CD14-positive monocyte (primary cell): ENCODE results near the gene SOD1. TPM values are rescaled to one million over a fixed set of nuclear protein-coding genes. Genes with fewer than 3 reads are reported as not detected.
"Not testable (repeated sequence)": the region's sequence is repeated elsewhere in the genome, so short reads cannot be mapped to it uniquely, and the experiment has no call there.

ENCODE experiments used
- DNase-seq, 3 donors: peaks; one replicate each; pipeline ENCODE4 v3.0.0-alpha.2; 2011 to 2022
- H2AFZ ChIP-seq: 2 replicates; pipeline ENCODE4 v1.6.0; 2012; ENCODE audit warnings: mild to moderate bottlenecking, low read depth, low read length, inconsistent platforms; ENCODE audit not compliant: insufficient read depth, poor library complexity, severe bottlenecking
- H3K27ac ChIP-seq, 2 donors: 1 replicate in 1 of 2; 2 replicates in 1 of 2; pipeline ENCODE4 v1.5.1; 2012 to 2013; ENCODE audit warnings: low read length in 2 of 2, control low read depth in 1 of 2, inconsistent platforms in 1 of 2, low read depth in 1 of 2, mild to moderate bottlenecking in 1 of 2
- H3K27me3 ChIP-seq, 2 donors: one replicate each; pipeline versions ENCODE4 v1.6.0 to v1.6.1; 2011 to 2013; ENCODE audit warnings: low read length in 2 of 2; ENCODE audit not compliant: control insufficient read depth in 2 of 2, insufficient read depth in 2 of 2
- H3K36me3 ChIP-seq, 2 donors: replicated peaks in 1 of 2; 1 replicate in 1 of 2; 2 replicates in 1 of 2; pipeline versions ENCODE4 v1.5.1 to v1.6.1; 2012 to 2013; ENCODE audit warnings: low read length in 2 of 2, control low read depth in 1 of 2, inconsistent platforms in 1 of 2, mild to moderate bottlenecking in 1 of 2; ENCODE audit not compliant: insufficient read depth in 2 of 2, control insufficient read depth in 1 of 2
- H3K4me1 ChIP-seq, 2 donors: 1 replicate in 1 of 2; 2 replicates in 1 of 2; pipeline versions ENCODE4 v1.5.1 to v1.6.1; 2012 to 2013; ENCODE audit warnings: low read length in 2 of 2, control low read depth in 1 of 2, inconsistent platforms in 1 of 2, mild to moderate bottlenecking in 1 of 2, moderate library complexity in 1 of 2; ENCODE audit not compliant: insufficient read depth in 2 of 2, control insufficient read depth in 1 of 2
- H3K4me2 ChIP-seq: replicated peaks from 2 replicates; pipeline ENCODE3; 2012; ENCODE audit warnings: low read length, moderate library complexity, mild to moderate bottlenecking; ENCODE audit not compliant: poor library complexity, severe bottlenecking; ENCODE audit errors: extremely low read depth
- H3K4me3 ChIP-seq, 3 experiments: fragments of 200-600 bp in 1 of 3; sonication (generic) in 1 of 3; replicated peaks in 1 of 3; 1 replicate in 2 of 3; 2 replicates in 1 of 3; pipeline ENCODE4 v1.5.1; 2011 to 2013; ENCODE audit warnings: low read length in 3 of 3, mild to moderate bottlenecking in 3 of 3, control low read depth in 2 of 3, low read depth in 2 of 3, inconsistent platforms in 1 of 3, moderate library complexity in 1 of 3
- H3K79me2 ChIP-seq: 2 replicates; pipeline ENCODE4 v1.6.0; 2012; ENCODE audit warnings: mild to moderate bottlenecking, control low read depth, inconsistent platforms, low read length, moderate library complexity; ENCODE audit not compliant: insufficient read depth
- H3K9ac ChIP-seq: 2 replicates; pipeline ENCODE4 v1.6.0; 2017; ENCODE audit warnings: low read length, mild to moderate bottlenecking; ENCODE audit not compliant: insufficient read depth, poor library complexity, severe bottlenecking
- H3K9me3 ChIP-seq, 2 donors: replicated peaks in 1 of 2; 1 replicate in 1 of 2; 2 replicates in 1 of 2; pipeline versions ENCODE4 v1.5.1 to v1.6.1; 2012 to 2013; ENCODE audit warnings: low read length in 2 of 2, control low read depth in 1 of 2; ENCODE audit not compliant: control insufficient read depth in 1 of 2, insufficient read depth in 1 of 2
- H4K20me1 ChIP-seq: 2 replicates; pipeline ENCODE4 v1.6.0; 2012; ENCODE audit warnings: mild to moderate bottlenecking, low read length, control low read depth, moderate library complexity; ENCODE audit not compliant: insufficient read depth
- H3K27ac Mint-ChIP-seq, 7 donors: one replicate each; pipeline ENCODE4 v1.8.0; 2020; ENCODE audit warnings: mild to moderate bottlenecking in 7 of 7, mixed read lengths in 7 of 7, moderate library complexity in 6 of 7, inconsistent platforms in 2 of 7
- H3K27me3 Mint-ChIP-seq, 3 donors: one replicate each; pipeline ENCODE4 v1.8.0; 2021 to 2022; ENCODE audit warnings: low read depth in 3 of 3, mild to moderate bottlenecking in 3 of 3, mixed read lengths in 3 of 3, moderate library complexity in 3 of 3, inconsistent platforms in 1 of 3
- H3K36me3 Mint-ChIP-seq, 2 donors: one replicate each; pipeline ENCODE4 v1.8.0; 2020; ENCODE audit warnings: mixed read lengths in 2 of 2, inconsistent platforms in 1 of 2, mild to moderate bottlenecking in 1 of 2
- H3K4me1 Mint-ChIP-seq: one replicate; pipeline ENCODE4 v1.8.0; 2020; ENCODE audit warnings: mild to moderate bottlenecking, mixed read lengths
- H3K4me3 Mint-ChIP-seq, 2 donors: one replicate each; pipeline ENCODE4 v1.8.0; 2020; ENCODE audit warnings: mild to moderate bottlenecking in 2 of 2, mixed read lengths in 2 of 2, moderate library complexity in 1 of 2
- H3K9me3 Mint-ChIP-seq, 7 donors: one replicate each; pipeline ENCODE4 v1.8.0; 2020 to 2022; ENCODE audit warnings: mixed read lengths in 7 of 7, mild to moderate bottlenecking in 6 of 7, moderate library complexity in 6 of 7, inconsistent platforms in 2 of 7
- WGBS: methylation state at CpG from one replicate; pipeline ENCODE4 v1.1.5; 2013; ENCODE audit warnings: missing lambda C conversion rate; ENCODE audit not compliant: insufficient coverage; 5-methylcytosine and 5-hydroxymethylcytosine counted together
- intact Hi-C, 2 donors: fragments of 100-400 bp; cut with micrococcal nuclease; formaldehyde crosslinking; loops; one replicate each; pipeline versions ENCODE4 v1.15.0 to v1.15.1; 2023
- polyA plus RNA-seq, 3 donors: library from polyadenylated mRNA; depleted of rRNA in 1 of 3; unstranded in 2 of 3; stranded (reverse) in 1 of 3; fragments of 300-500 nt in 2 of 3; fragments of >200 nt in 1 of 3; fragmentation: Illumina TruSeq in 2 of 3; gene quantifications; 1 replicate in 2 of 3; 2 replicates in 1 of 3; pipeline ENCODE4 v1.2.3, GENCODE V29; 2012 to 2021
- TF ChIP-seq, protein P1 (sequence below): fragments of 200-600 bp; IDR thresholded peaks from one replicate; pipeline ENCODE4 v1.8.0; 2022; ENCODE audit warnings: antibody characterized with exemption, mild to moderate bottlenecking

The SOD1 gene
- polyA plus RNA-seq, 3 donors: 79.6 to 174 (median 157) TPM

GRCh38 chr21:31665397-31665796 lies 5.9 kb downstream of the SOD1 start:
- Histone ChIP-seq H3K27me3 (no peaks in the 10 kb centered on the region), H4K20me1 (peaks cover 7% of the 10 kb centered on the region), H3K4me1 (peaks cover 7 to 20% of the 10 kb centered on the region in 2 donors), H3K9ac (no peak overlapping the region), H3K4me3 (no peak overlapping the region), H3K9me3 (no peaks in the 10 kb centered on the region), H3K4me2 (no peak overlapping the region), H3K36me3 (peaks cover 15 to 64% of the 10 kb centered on the region in 2 donors), H3K79me2 (peaks cover 20% of the 10 kb centered on the region), H2AFZ (no peak overlapping the region), H3K27ac (no peak overlapping the region)
- intact Hi-C loops: no loop called here
- no peaks in the 10 kb centered on the region for H3K9me3 Mint-ChIP-seq
- WGBS: 44% methylated on average over 8 of the region's 8 CpGs
- no peak for DNase-seq
- H3K36me3 Mint-ChIP-seq: peaks cover 43 to 45% of the 10 kb centered on the region in 2 donors
- H3K27me3 Mint-ChIP-seq: peaks cover 0 to 3% (median 0%) of the 10 kb centered on the region in 3 donors
- H3K27ac Mint-ChIP-seq: peak overlapping the region in 1 of 7 donors; percentile 35
- H3K4me3 Mint-ChIP-seq: no peak overlapping the region
- TF ChIP-seq, protein P1, sequence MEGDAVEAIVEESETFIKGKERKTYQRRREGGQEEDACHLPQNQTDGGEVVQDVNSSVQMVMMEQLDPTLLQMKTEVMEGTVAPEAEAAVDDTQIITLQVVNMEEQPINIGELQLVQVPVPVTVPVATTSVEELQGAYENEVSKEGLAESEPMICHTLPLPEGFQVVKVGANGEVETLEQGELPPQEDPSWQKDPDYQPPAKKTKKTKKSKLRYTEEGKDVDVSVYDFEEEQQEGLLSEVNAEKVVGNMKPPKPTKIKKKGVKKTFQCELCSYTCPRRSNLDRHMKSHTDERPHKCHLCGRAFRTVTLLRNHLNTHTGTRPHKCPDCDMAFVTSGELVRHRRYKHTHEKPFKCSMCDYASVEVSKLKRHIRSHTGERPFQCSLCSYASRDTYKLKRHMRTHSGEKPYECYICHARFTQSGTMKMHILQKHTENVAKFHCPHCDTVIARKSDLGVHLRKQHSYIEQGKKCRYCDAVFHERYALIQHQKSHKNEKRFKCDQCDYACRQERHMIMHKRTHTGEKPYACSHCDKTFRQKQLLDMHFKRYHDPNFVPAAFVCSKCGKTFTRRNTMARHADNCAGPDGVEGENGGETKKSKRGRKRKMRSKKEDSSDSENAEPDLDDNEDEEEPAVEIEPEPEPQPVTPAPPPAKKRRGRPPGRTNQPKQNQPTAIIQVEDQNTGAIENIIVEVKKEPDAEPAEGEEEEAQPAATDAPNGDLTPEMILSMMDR: no peak
- H3K4me1 Mint-ChIP-seq: peaks cover 45% of the 10 kb centered on the region

DNA sequence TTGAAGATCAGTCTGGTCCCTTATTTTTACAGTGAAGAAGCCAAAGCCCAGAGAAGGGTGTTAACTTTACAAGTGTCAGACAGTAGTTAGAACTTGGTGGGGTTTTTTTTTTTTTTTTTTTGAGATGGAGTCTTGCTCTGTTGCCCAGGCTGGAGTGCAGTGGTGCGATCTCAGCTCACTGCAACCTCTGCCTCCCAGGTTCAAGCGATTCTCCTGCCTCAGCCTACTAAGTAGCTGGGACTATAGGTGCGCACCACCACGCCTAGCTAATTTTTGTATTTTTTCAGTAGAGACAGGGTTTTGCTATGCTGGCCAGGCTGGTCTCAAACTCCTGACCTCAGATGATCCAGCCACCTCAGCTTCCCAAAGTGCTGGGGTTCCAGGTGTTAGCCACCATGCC lies 6.4 kb downstream of the SOD1 start:
- H4K20me1 ChIP-seq, H3K4me3 Mint-ChIP-seq, H3K9me3 ChIP-seq, H3K9ac ChIP-seq, intact Hi-C loops, H3K27ac ChIP-seq, H3K27me3 ChIP-seq, H2AFZ ChIP-seq, H3K27ac Mint-ChIP-seq, H3K4me3 ChIP-seq, H3K4me2 ChIP-seq, H3K9me3 Mint-ChIP-seq, H3K27me3 Mint-ChIP-seq, DNase-seq: not testable (repeated sequence)
- H3K36me3 Mint-ChIP-seq: peaks cover 47 to 48% of the 10 kb centered on the region in 2 donors
- H3K4me1 ChIP-seq: peaks cover 2 to 15% of the 10 kb centered on the region in 2 donors
- peaks cover 17 to 68% of the 10 kb centered on the region in 2 donors for H3K36me3 ChIP-seq
- peaks cover 41% of the 10 kb centered on the region for H3K4me1 Mint-ChIP-seq
- H3K79me2 ChIP-seq: peaks cover 16% of the 10 kb centered on the region
- WGBS: 100% methylated on average over 2 of the region's 4 CpGs
